ENCODE data around the gene UNC5CL.

The UNC5CL gene

GRCh38 chr6:40986921-40987819 lies 51.9 kb downstream of the UNC5CL start:
- no peak overlapping the region for H3K4me3 ChIP-seq (ENCODE audit: low read length)
- DNase-seq (ENCODE audit: low read depth) = no peak
- TF ChIP-seq CTCF (conservative IDR thresholded peaks at IDR 0.05; ENCODE audit: low read depth, low read length) = no peak

- H3K4me3 ChIP-seq (ENCODE audit: low read length) = no peak overlapping the region
- no peak for DNase-seq (ENCODE audit: low read depth)
- TF ChIP-seq CTCF (conservative IDR thresholded peaks at IDR 0.05; ENCODE audit: low read depth, low read length) = no peak
These were observed 52.7 kb downstream of the UNC5CL start for GRCh38 chr6:40986364-40986763.

GRCh38 chr6:40983752-40984151 lies 55.3 kb downstream of the UNC5CL start:
- no peak for DNase-seq (ENCODE audit: low read depth)
- TF ChIP-seq CTCF (conservative IDR thresholded peaks at IDR 0.05; ENCODE audit: low read depth, low read length) = no peak
- H3K4me3 ChIP-seq (ENCODE audit: low read length) = no peak overlapping the region

GRCh38 chr6:40982917-40983316 lies 56.1 kb downstream of the UNC5CL start:
- DNase-seq (ENCODE audit: low read depth) = no peak
- no peak for TF ChIP-seq CTCF (conservative IDR thresholded peaks at IDR 0.05; ENCODE audit: low read depth, low read length)
- H3K4me3 ChIP-seq (ENCODE audit: low read length) = no peak overlapping the region

GRCh38 chr6:40978687-40979289 lies 60.2 kb downstream of the UNC5CL start:
- H3K4me3 ChIP-seq (ENCODE audit: low read length) = no peak overlapping the region
- TF ChIP-seq CTCF (conservative IDR thresholded peaks at IDR 0.05; ENCODE audit: low read depth, low read length) = no peak
- DNase-seq (ENCODE audit: low read depth) = no peak

- DNase-seq (ENCODE audit: low read depth) = no peak
These were observed 61.3 kb downstream of the UNC5CL start for GRCh38 chr6:40977695-40978094.

More at GRCh38 chr6:40977695-40978094, 61.3 kb downstream of the UNC5CL start:
- no peak overlapping the region for H3K4me3 ChIP-seq (ENCODE audit: low read length)
- no peak for TF ChIP-seq CTCF (conservative IDR thresholded peaks at IDR 0.05; ENCODE audit: low read depth, low read length)

Measured in retinal pigment epithelial cell (primary cell).